Body of pancreas (tissue), 4 donors: ENCODE measurements around the gene RASGRP2. TPM values are rescaled to one million over a fixed set of nuclear protein-coding genes. Genes with fewer than 3 reads are reported as not detected.

ENCODE experiments used
- ATAC-seq: fragments of 150-250 bp; one replicate; pipeline ENCODE4 v1.9.1; 2016
- DNase-seq, 4 donors: peaks; one replicate each; pipeline ENCODE4 v3.0.0-alpha.2; 2019
- H3K27ac ChIP-seq, 4 donors: fragments of 200-600 bp; sonication (generic); 1 replicate in 3 of 4; 2 replicates in 1 of 4; pipeline versions ENCODE4 v1.5.1 to v1.6.1; 2016 to 2019; ENCODE audit warnings: mild to moderate bottlenecking in 1 of 4, mixed read lengths in 1 of 4, moderate library complexity in 1 of 4
- H3K27me3 ChIP-seq, 2 donors: fragments of 200-600 bp; sonication (generic); one replicate each; pipeline ENCODE4 v1.6.0; 2016; ENCODE audit warnings: mild to moderate bottlenecking in 1 of 2
- H3K36me3 ChIP-seq, 2 donors: fragments of 200-600 bp; sonication (generic); replicated peaks in 1 of 2; 2 replicates each; pipeline ENCODE4 v1.5.1; 2016; ENCODE audit warnings: low read depth in 2 of 2; ENCODE audit not compliant: insufficient read depth in 1 of 2
- H3K4me1 ChIP-seq: fragments of 200-600 bp; sonication (generic); one replicate; pipeline ENCODE4 v1.6.0; 2016
- H3K4me3 ChIP-seq, 2 donors: fragments of 200-600 bp; sonication (generic); 1 replicate in 1 of 2; 2 replicates in 1 of 2; pipeline ENCODE4 v1.5.1; 2016 to 2019
- H3K9me3 ChIP-seq, 3 donors: fragments of 200-600 bp; sonication (generic); 1 replicate in 2 of 3; 2 replicates in 1 of 3; pipeline ENCODE4 v1.5.1; 2016
- CTCF ChIP-seq, 7 experiments: fragments of 450-650 bp in 4 of 7; fragments of 200-600 bp in 3 of 7; sonication (generic) in 3 of 7; IDR thresholded peaks; one replicate each; pipeline ENCODE4 v1.5.1; 2016 to 2019; ENCODE audit warnings: antibody characterized with exemption in 7 of 7
- POLR2A ChIP-seq, 3 donors: fragments of 450-650 bp; IDR thresholded peaks; one replicate each; pipeline ENCODE4 v1.6.1; 2016; ENCODE audit warnings: antibody characterized with exemption in 3 of 3, mild to moderate bottlenecking in 2 of 3
- WGBS, 2 donors: methylation state at CpG; one replicate each; pipeline ENCODE4 v1.1.5; 2017; 5-methylcytosine and 5-hydroxymethylcytosine counted together
- intact Hi-C: fragments of 100-400 bp; cut with DNase I; formaldehyde crosslinking; loops from one replicate; pipeline ENCODE4 v1.15.1; 2023
- total RNA-seq, 2 donors: library from RNA; depleted of rRNA; stranded (reverse); fragments of >200 nt; gene quantifications; one replicate each; pipeline ENCODE4 v1.1.0, GENCODE V29; 2016

RASGRP2 gene
- total RNA-seq, 2 donors from 2014 or later = 4.6 to 17.9 TPM

- intact Hi-C loops = no loop called here
- TF ChIP-seq POLR2A (IDR thresholded peaks at IDR 0.05) = no peak
- TF ChIP-seq CTCF (IDR thresholded peaks at IDR 0.05) = no peak
- no peak for DNase-seq
- H3K27ac ChIP-seq = no peak overlapping the region
- no peaks in the 10 kb centered on the region for H3K27me3 ChIP-seq
- H3K4me1 ChIP-seq = peaks cover 5% of the 10 kb centered on the region
- 91 to 93% methylated on average over 8 to 15 of the region's 15 CpGs for WGBS, 2 donors
- no peaks in the 10 kb centered on the region for H3K9me3 ChIP-seq
- no peaks in the 10 kb centered on the region for H3K36me3 ChIP-seq
- ATAC-seq = no peak
- H3K4me3 ChIP-seq = no peak overlapping the region
These were observed 45.6 kb upstream of the RASGRP2 start for GRCh38 chr11:64789331-64790204.

- H3K27ac ChIP-seq = no peak overlapping the region
- no peak overlapping the region for H3K4me3 ChIP-seq
- WGBS, 2 donors = 87 to 100% methylated on average over 1 to 9 of the region's 9 CpGs
- peaks cover 5% of the 10 kb centered on the region for H3K4me1 ChIP-seq
- DNase-seq (no peak), ATAC-seq (no peak)
- no peaks in the 10 kb centered on the region for H3K36me3 ChIP-seq
- TF ChIP-seq CTCF (IDR thresholded peaks at IDR 0.05) = no peak
- no peak for TF ChIP-seq POLR2A (IDR thresholded peaks at IDR 0.05)
- H3K9me3 ChIP-seq = no peaks in the 10 kb centered on the region
- intact Hi-C loops = no loop called here
- no peaks in the 10 kb centered on the region for H3K27me3 ChIP-seq
These were observed 44.6 kb upstream of the RASGRP2 start for GRCh38 chr11:64788321-64789215.

- Histone ChIP-seq H3K27me3 (no peaks in the 10 kb centered on the region), H3K4me3 (no peak overlapping the region), H3K9me3 (no peaks in the 10 kb centered on the region), H3K27ac (no peak overlapping the region), H3K4me1 (peaks cover 5% of the 10 kb centered on the region), H3K36me3 (no peaks in the 10 kb centered on the region)
- TF ChIP-seq CTCF (IDR thresholded peaks at IDR 0.05) (peak in 6 of 7 experiments; percentile 58 to 72 (median 66)), POLR2A (IDR thresholded peaks at IDR 0.05) (no peak)
- ATAC-seq = peak; percentile 85
- DNase-seq = peak; percentile 72 to 81 (median 76)
- intact Hi-C loops = no loop called here
- WGBS, 2 donors = 32 to 43% methylated on average over 14 to 15 of the region's 15 CpGs
These were observed 43.8 kb upstream of the RASGRP2 start for GRCh38 chr11:64787526-64788320.

GRCh38 chr11:64786308-64786707 lies 42.4 kb upstream of the RASGRP2 start:
- Histone ChIP-seq H3K9me3 (no peaks in the 10 kb centered on the region), H3K4me3 (no peak overlapping the region), H3K27me3 (no peaks in the 10 kb centered on the region), H3K36me3 (no peaks in the 10 kb centered on the region), H3K27ac (no peak overlapping the region), H3K4me1 (peaks cover 5% of the 10 kb centered on the region)
- ATAC-seq (no peak), DNase-seq (peak in 1 of 4 donors; percentile 4)
- WGBS, 2 donors = 84 to 90% methylated on average over 10 of the region's 10 CpGs
- intact Hi-C loops = no loop called here
- TF ChIP-seq POLR2A (IDR thresholded peaks at IDR 0.05) (no peak), CTCF (IDR thresholded peaks at IDR 0.05) (no peak)
